Hepatocyte (in vitro differentiated cells): ENCODE results near the gene ZER1.

Experiments used
- CTCF ChIP-seq: fragments of 200-600 bp; sonication (generic); IDR thresholded peaks from 2 replicates; pipeline ENCODE4 v1.5.1; 2016; ENCODE audit warnings: antibody characterized with exemption, mild to moderate bottlenecking; ENCODE audit not compliant: poor library complexity
- EZH2phosphoT487 ChIP-seq: fragments of 200-600 bp; sonication (generic); IDR thresholded peaks from one replicate; pipeline ENCODE4 v1.6.1; 2018; ENCODE audit warnings: antibody characterized with exemption, mild to moderate bottlenecking, low read depth, moderate library complexity; ENCODE audit not compliant: unreplicated experiment, severe bottlenecking

GRCh38 chr9:128716581-128717254 lies 55.0 kb downstream of the ZER1 start:
- TF ChIP-seq CTCF (no peak), EZH2phosphoT487 (no peak)
